Measurements from ENCODE around the gene SMIM36.
"Not testable (repeated sequence)": the region's sequence is repeated elsewhere in the genome, so short reads cannot be mapped to it uniquely, and the experiment has no call there.

Gene SMIM36

GRCh38 chr17:55452139-55452790, 59.0 kb downstream of the SMIM36 start:
- ChIA-PET POLR2A (no interaction called here), CTCF (interaction anchor here (1.6 kb wide), 1 partner anchor 62 kb away, joined by 4 read pairs; no protein-coding TSS in a partner anchor)
- no peak for TF ChIP-seq CTCF (IDR thresholded peaks at IDR 0.05; ENCODE audit: insufficient read depth, low read length, missing control alignments)
- DNase-seq (ENCODE audit: low read depth, low spot score) = no peak
- no peak overlapping the region for H3K4me3 ChIP-seq (ENCODE audit: low read depth, low read length)

- POLR2A ChIA-PET = no interaction called here
- no peak for TF ChIP-seq CTCF (IDR thresholded peaks at IDR 0.05; ENCODE audit: insufficient read depth, low read length, missing control alignments)
- no peak overlapping the region for H3K4me3 ChIP-seq (ENCODE audit: low read depth, low read length)
- CTCF ChIA-PET = interaction anchor here (1.6 kb wide), 1 partner anchor 63 kb away, joined by 4 read pairs; no protein-coding TSS in a partner anchor
- no peak for DNase-seq (ENCODE audit: low read depth, low spot score)
Measured at GRCh38 chr17:55451758-55452138, 59.5 kb downstream of the SMIM36 start.

- TF ChIP-seq CTCF (IDR thresholded peaks at IDR 0.05; ENCODE audit: insufficient read depth, low read length, missing control alignments) = no peak
- no peak for DNase-seq (ENCODE audit: low read depth, low spot score)
- no peak overlapping the region for H3K4me3 ChIP-seq (ENCODE audit: low read depth, low read length)
- ChIA-PET POLR2A (no interaction called here), CTCF (interaction anchor here (1.6 kb wide), 1 partner anchor 63 kb away, joined by 4 read pairs; no protein-coding TSS in a partner anchor)
Measured at GRCh38 chr17:55451203-55451641, 60.0 kb downstream of the SMIM36 start.

GRCh38 chr17:55450232-55450825, 60.9 kb downstream of the SMIM36 start:
- no peak for TF ChIP-seq CTCF (IDR thresholded peaks at IDR 0.05; ENCODE audit: insufficient read depth, low read length, missing control alignments)
- DNase-seq (ENCODE audit: low read depth, low spot score) = no peak
- H3K4me3 ChIP-seq (ENCODE audit: low read depth, low read length) = no peak overlapping the region
- ChIA-PET CTCF (no interaction called here), POLR2A (no interaction called here)

GRCh38 chr17:55448681-55449080, 62.6 kb downstream of the SMIM36 start:
- DNase-seq (ENCODE audit: low read depth, low spot score) = no peak
- CTCF ChIA-PET = interaction anchor here (1.2 to 1.5 kb wide), 2 partner anchors 78 to 1332 kb away, joined by 3 to 4 read pairs; no protein-coding TSS in a partner anchor
- no peak for TF ChIP-seq CTCF (IDR thresholded peaks at IDR 0.05; ENCODE audit: insufficient read depth, low read length, missing control alignments)
- no peak overlapping the region for H3K4me3 ChIP-seq (ENCODE audit: low read depth, low read length)
- POLR2A ChIA-PET = no interaction called here

GRCh38 chr17:55446581-55447205, 64.6 kb downstream of the SMIM36 start:
- ChIA-PET CTCF (interaction anchor here (1.0 to 1.5 kb wide), 3 partner anchors 9 to 68 kb away, joined by 3 to 4 read pairs (median 3); no protein-coding TSS in a partner anchor), POLR2A (no interaction called here)
- no peak for DNase-seq (ENCODE audit: low read depth, low spot score)
- no peak for TF ChIP-seq CTCF (IDR thresholded peaks at IDR 0.05; ENCODE audit: insufficient read depth, low read length, missing control alignments)
- H3K4me3 ChIP-seq (ENCODE audit: low read depth, low read length) = no peak overlapping the region

- POLR2A ChIA-PET; DNase-seq (ENCODE audit: low read depth, low spot score); H3K4me3 ChIP-seq (ENCODE audit: low read depth, low read length): not testable (repeated sequence)
- CTCF ChIA-PET = interaction anchor here (1.0 to 1.5 kb wide), 2 partner anchors 11 to 68 kb away, joined by 3 to 4 read pairs; no protein-coding TSS in a partner anchor
Measured at GRCh38 chr17:55446004-55446403, 65.2 kb downstream of the SMIM36 start.
